ENCODE measurements around the gene SHCBP1L.

DNA sequence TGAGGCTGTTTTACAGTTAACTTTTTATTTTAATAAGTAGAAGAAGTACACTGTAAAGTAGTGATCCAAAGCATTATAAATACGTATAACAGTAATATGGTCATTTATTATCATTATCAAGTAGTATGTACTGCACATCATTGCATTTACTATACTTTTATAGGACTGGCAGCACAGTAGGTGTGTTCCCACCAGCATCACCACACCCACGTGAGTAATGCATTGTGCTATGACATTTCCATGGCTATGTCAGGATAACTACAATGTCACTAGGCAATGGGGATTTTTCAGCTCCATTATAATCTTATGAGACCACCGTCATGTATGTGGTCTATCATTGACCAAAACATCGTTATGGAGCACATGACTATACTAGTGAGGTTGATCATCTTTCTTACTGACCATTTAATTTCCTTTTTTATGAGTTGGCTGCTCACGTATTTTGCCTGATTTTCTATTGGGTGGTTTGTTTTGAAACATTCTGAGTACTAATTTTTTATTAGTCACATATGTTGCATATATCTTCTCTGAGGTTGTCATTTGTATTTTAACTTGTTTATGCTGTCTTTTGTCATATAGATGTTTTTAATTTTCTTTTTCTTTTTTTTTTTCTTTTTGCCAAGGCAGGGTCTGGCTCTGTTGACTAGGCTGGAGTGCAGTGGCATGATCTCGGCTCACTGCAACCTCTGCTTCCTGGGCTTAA is 25.3 kb upstream of the SHCBP1L start:
- TF ChIP-seq, protein P1, sequence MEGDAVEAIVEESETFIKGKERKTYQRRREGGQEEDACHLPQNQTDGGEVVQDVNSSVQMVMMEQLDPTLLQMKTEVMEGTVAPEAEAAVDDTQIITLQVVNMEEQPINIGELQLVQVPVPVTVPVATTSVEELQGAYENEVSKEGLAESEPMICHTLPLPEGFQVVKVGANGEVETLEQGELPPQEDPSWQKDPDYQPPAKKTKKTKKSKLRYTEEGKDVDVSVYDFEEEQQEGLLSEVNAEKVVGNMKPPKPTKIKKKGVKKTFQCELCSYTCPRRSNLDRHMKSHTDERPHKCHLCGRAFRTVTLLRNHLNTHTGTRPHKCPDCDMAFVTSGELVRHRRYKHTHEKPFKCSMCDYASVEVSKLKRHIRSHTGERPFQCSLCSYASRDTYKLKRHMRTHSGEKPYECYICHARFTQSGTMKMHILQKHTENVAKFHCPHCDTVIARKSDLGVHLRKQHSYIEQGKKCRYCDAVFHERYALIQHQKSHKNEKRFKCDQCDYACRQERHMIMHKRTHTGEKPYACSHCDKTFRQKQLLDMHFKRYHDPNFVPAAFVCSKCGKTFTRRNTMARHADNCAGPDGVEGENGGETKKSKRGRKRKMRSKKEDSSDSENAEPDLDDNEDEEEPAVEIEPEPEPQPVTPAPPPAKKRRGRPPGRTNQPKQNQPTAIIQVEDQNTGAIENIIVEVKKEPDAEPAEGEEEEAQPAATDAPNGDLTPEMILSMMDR (IDR thresholded peaks at IDR 0.05; ENCODE audit: low read depth, low read length, missing input control) = no peak
- TF ChIP-seq TAF1 (conservative IDR thresholded peaks at IDR 0.05) = no peak
- TF ChIP-seq, protein P2, sequence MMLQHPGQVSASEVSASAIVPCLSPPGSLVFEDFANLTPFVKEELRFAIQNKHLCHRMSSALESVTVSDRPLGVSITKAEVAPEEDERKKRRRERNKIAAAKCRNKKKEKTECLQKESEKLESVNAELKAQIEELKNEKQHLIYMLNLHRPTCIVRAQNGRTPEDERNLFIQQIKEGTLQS (IDR thresholded peaks at IDR 0.05) = no peak
- no peak for TF ChIP-seq JUND (IDR thresholded peaks at IDR 0.05)
- TF ChIP-seq, protein P3, sequence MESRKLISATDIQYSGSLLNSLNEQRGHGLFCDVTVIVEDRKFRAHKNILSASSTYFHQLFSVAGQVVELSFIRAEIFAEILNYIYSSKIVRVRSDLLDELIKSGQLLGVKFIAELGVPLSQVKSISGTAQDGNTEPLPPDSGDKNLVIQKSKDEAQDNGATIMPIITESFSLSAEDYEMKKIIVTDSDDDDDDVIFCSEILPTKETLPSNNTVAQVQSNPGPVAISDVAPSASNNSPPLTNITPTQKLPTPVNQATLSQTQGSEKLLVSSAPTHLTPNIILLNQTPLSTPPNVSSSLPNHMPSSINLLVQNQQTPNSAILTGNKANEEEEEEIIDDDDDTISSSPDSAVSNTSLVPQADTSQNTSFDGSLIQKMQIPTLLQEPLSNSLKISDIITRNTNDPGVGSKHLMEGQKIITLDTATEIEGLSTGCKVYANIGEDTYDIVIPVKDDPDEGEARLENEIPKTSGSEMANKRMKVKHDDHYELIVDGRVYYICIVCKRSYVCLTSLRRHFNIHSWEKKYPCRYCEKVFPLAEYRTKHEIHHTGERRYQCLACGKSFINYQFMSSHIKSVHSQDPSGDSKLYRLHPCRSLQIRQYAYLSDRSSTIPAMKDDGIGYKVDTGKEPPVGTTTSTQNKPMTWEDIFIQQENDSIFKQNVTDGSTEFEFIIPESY (IDR thresholded peaks at IDR 0.05) = no peak
- no peak for TF ChIP-seq YY1 (IDR thresholded peaks at IDR 0.05)
- TF ChIP-seq RXRA (IDR thresholded peaks at IDR 0.05) = no peak
- no peak for TF ChIP-seq FOXA1 (IDR thresholded peaks at IDR 0.05)
- no peak for TF ChIP-seq RAD21 (IDR thresholded peaks at IDR 0.05)
- TF ChIP-seq HNF4A (conservative IDR thresholded peaks at IDR 0.05) = no peak
- TF ChIP-seq, protein P4, sequence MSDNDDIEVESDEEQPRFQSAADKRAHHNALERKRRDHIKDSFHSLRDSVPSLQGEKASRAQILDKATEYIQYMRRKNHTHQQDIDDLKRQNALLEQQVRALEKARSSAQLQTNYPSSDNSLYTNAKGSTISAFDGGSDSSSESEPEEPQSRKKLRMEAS (IDR thresholded peaks at IDR 0.05) = no peak
